HK-2 (cell line): ENCODE measurements around the gene FYN.

Experiments
- DNase-seq: peaks from one replicate; pipeline ENCODE4 v3.0.0-alpha.2; 2018; ENCODE audit not compliant: unreplicated experiment

FYN gene

GRCh38 chr6:111625461-111626391, 247.5 kb downstream of the FYN start:
- no peak for DNase-seq

GRCh38 chr6:111625099-111625416, 248.2 kb downstream of the FYN start:
- no peak for DNase-seq

- no peak for DNase-seq
Observed at GRCh38 chr6:111624401-111625098, 248.7 kb downstream of the FYN start.

GRCh38 chr6:111623046-111623718, 250.1 kb downstream of the FYN start:
- DNase-seq = no peak

- no peak for DNase-seq
Observed at GRCh38 chr6:111620169-111620568, 253.1 kb downstream of the FYN start.

GRCh38 chr6:111618407-111618806, 254.8 kb downstream of the FYN start:
- no peak for DNase-seq

- no peak for DNase-seq
Observed at GRCh38 chr6:111617149-111617548, 256.1 kb downstream of the FYN start.

GRCh38 chr6:111615916-111616612, 257.2 kb downstream of the FYN start:
- no peak for DNase-seq

GRCh38 chr6:111614833-111615582, 258.2 kb downstream of the FYN start:
- no peak for DNase-seq

GRCh38 chr6:111612379-111612778, 260.9 kb downstream of the FYN start:
- DNase-seq = no peak

- no peak for DNase-seq
Observed at GRCh38 chr6:111610548-111611172, 262.6 kb downstream of the FYN start.
